Mesothelial cell of epicardium (in vitro differentiated cells): Measurements from ENCODE around the gene UQCRC1. TPM values are rescaled to one million over a fixed set of nuclear protein-coding genes. Genes with fewer than 3 reads are reported as not detected.
A peak's percentile ranks its signal among the peaks of the same experiment; 100 is the strongest.

Experiments used
- DNase-seq, 2 experiments: peaks; one replicate each; pipeline ENCODE4 v3.0.0; 2021; ENCODE audit warnings: low spot score in 2 of 2; ENCODE audit not compliant: unreplicated experiment in 2 of 2
- H3K27ac Mint-ChIP-seq: 2 replicates; pipeline ENCODE4 v1.8.0; 2021; ENCODE audit warnings: mixed read lengths
- H3K27me3 Mint-ChIP-seq: 2 replicates; pipeline ENCODE4 v1.8.0; 2021; ENCODE audit warnings: low read depth, mixed read lengths
- H3K36me3 Mint-ChIP-seq: 2 replicates; pipeline ENCODE4 v1.8.0; 2021; ENCODE audit warnings: mixed read lengths
- H3K4me1 Mint-ChIP-seq: 2 replicates; pipeline ENCODE4 v1.8.0; 2021; ENCODE audit warnings: mixed read lengths
- H3K4me3 Mint-ChIP-seq: 2 replicates; pipeline ENCODE4 v1.8.0; 2021; ENCODE audit warnings: mild to moderate bottlenecking, moderate library complexity, mixed read lengths
- H3K9me3 Mint-ChIP-seq: 2 replicates; pipeline ENCODE4 v1.8.0; 2021; ENCODE audit warnings: mixed read lengths
- CTCF ChIP-seq: fragments of 200-600 bp; sonication (generic); IDR thresholded peaks from one replicate; pipeline ENCODE4 v1.5.0; 2021; ENCODE audit warnings: antibody characterized with exemption; ENCODE audit not compliant: unreplicated experiment
- total RNA-seq: library from RNA; stranded (reverse); gene quantifications from 3 replicates; pipeline ENCODE4 v1.2.1, GENCODE V29; 2021

UQCRC1 gene
- total RNA-seq, 1 donor from 2014 or later: 171 TPM

GRCh38 chr3:48565591-48566400 is 43.6 kb downstream of the UQCRC1 start:
- no peak for DNase-seq
- H3K4me1 Mint-ChIP-seq: peaks cover 11% of the 10 kb centered on the region
- no peak overlapping the region for H3K4me3 Mint-ChIP-seq
- no peaks in the 10 kb centered on the region for H3K9me3 Mint-ChIP-seq
- H3K36me3 Mint-ChIP-seq: no peaks in the 10 kb centered on the region
- peak overlapping the region; percentile 32 for H3K27ac Mint-ChIP-seq
- TF ChIP-seq CTCF: no peak
- no peaks in the 10 kb centered on the region for H3K27me3 Mint-ChIP-seq

- Mint-ChIP-seq H3K27ac (no peak overlapping the region), H3K9me3 (no peaks in the 10 kb centered on the region)
Measured at GRCh38 chr3:48565186-48565585, 44.3 kb downstream of the UQCRC1 start.

GRCh38 chr3:48564667-48565066 is 44.8 kb downstream of the UQCRC1 start:
- Mint-ChIP-seq H3K36me3 (no peaks in the 10 kb centered on the region), H3K27me3 (no peaks in the 10 kb centered on the region), H3K4me1 (peaks cover 20% of the 10 kb centered on the region), H3K9me3 (no peaks in the 10 kb centered on the region), H3K27ac (no peak overlapping the region), H3K4me3 (no peak overlapping the region)
- DNase-seq: no peak
- no peak for TF ChIP-seq CTCF

More at GRCh38 chr3:48565186-48565585, 44.3 kb downstream of the UQCRC1 start:
- Mint-ChIP-seq H3K4me3 (no peak overlapping the region), H3K36me3 (no peaks in the 10 kb centered on the region), H3K27me3 (no peaks in the 10 kb centered on the region), H3K4me1 (peaks cover 16% of the 10 kb centered on the region)
- no peak for TF ChIP-seq CTCF
- no peak for DNase-seq

GRCh38 chr3:48564022-48564421 is 45.4 kb downstream of the UQCRC1 start:
- Mint-ChIP-seq H3K9me3 (no peaks in the 10 kb centered on the region), H3K4me1 (peaks cover 20% of the 10 kb centered on the region), H3K27me3 (no peaks in the 10 kb centered on the region), H3K36me3 (no peaks in the 10 kb centered on the region), H3K4me3 (no peak overlapping the region), H3K27ac (no peak overlapping the region)
- TF ChIP-seq CTCF: no peak
- DNase-seq: no peak

GRCh38 chr3:48563382-48563918 is 46.0 kb downstream of the UQCRC1 start, which contains the start of gene UCN2:
Gene UCN2 (minus strand): TSS chr3:48563781. CDS start chr3:48563124, 657 bp downstream.
- TF ChIP-seq CTCF: no peak

More at GRCh38 chr3:48563382-48563918, 46.0 kb downstream of the UQCRC1 start, which contains the start of gene UCN2:
- Mint-ChIP-seq H3K27ac (peak within 1 kb of the TSS; percentile 11), H3K4me3 (no peak within 1 kb of the TSS), H3K9me3 (no peaks in the 10 kb centered on the region), H3K36me3 (no peaks in the 10 kb centered on the region), H3K4me1 (peaks cover 23% of the 10 kb centered on the region), H3K27me3 (no peaks in the 10 kb centered on the region)
- DNase-seq: no peak
